Hepatocyte (in vitro differentiated cells): ENCODE data around the gene NTHL1. TPM values are rescaled to one million over a fixed set of nuclear protein-coding genes. Genes with fewer than 3 reads are reported as not detected.

Source experiments
- DNase-seq: peaks from one replicate; pipeline ENCODE4 v3.0.0-alpha.2; 2016; ENCODE audit warnings: low spot score
- H2AFZ ChIP-seq: fragments of 200-600 bp; sonication (generic); 2 replicates; pipeline ENCODE4 v1.6.0; 2016; ENCODE audit warnings: antibody characterized with exemption, mild to moderate bottlenecking
- H3K27ac ChIP-seq: fragments of 200-600 bp; sonication (generic); 2 replicates; pipeline ENCODE4 v1.5.1; 2016; ENCODE audit warnings: mild to moderate bottlenecking
- H3K27me3 ChIP-seq: fragments of 200-600 bp; sonication (generic); 2 replicates; pipeline ENCODE4 v1.6.1; 2016
- H3K36me3 ChIP-seq: fragments of 200-600 bp; sonication (generic); replicated peaks from 2 replicates; pipeline ENCODE4 v1.5.1; 2016; ENCODE audit warnings: low read depth; ENCODE audit not compliant: insufficient read depth
- H3K4me1 ChIP-seq: fragments of 200-600 bp; sonication (generic); 2 replicates; pipeline ENCODE4 v1.5.1; 2016; ENCODE audit warnings: mild to moderate bottlenecking, moderate library complexity; ENCODE audit not compliant: insufficient read depth
- H3K4me2 ChIP-seq: fragments of 200-600 bp; sonication (generic); 2 replicates; pipeline ENCODE4 v1.6.0; 2016
- H3K4me3 ChIP-seq: fragments of 200-600 bp; sonication (generic); 2 replicates; pipeline ENCODE4 v1.5.1; 2016; ENCODE audit warnings: mild to moderate bottlenecking
- H3K79me2 ChIP-seq: fragments of 200-600 bp; sonication (generic); 2 replicates; pipeline ENCODE4 v1.6.0; 2017; ENCODE audit warnings: mild to moderate bottlenecking
- H3K9me2 ChIP-seq: fragments of 200-600 bp; sonication (generic); replicated peaks from 2 replicates; pipeline ENCODE4 v1.6.0; 2017; ENCODE audit warnings: mild to moderate bottlenecking; ENCODE audit not compliant: insufficient read depth
- H3K9me3 ChIP-seq: fragments of 200-600 bp; sonication (generic); 2 replicates; pipeline ENCODE4 v1.5.1; 2016; ENCODE audit warnings: low read depth, mild to moderate bottlenecking
- H4K20me1 ChIP-seq: fragments of 200-600 bp; sonication (generic); 2 replicates; pipeline ENCODE4 v1.6.0; 2016; ENCODE audit warnings: mild to moderate bottlenecking; ENCODE audit not compliant: insufficient read depth, poor library complexity, severe bottlenecking
- CTCF ChIP-seq: fragments of 200-600 bp; sonication (generic); IDR thresholded peaks from 2 replicates; pipeline ENCODE4 v1.5.1; 2016; ENCODE audit warnings: antibody characterized with exemption, mild to moderate bottlenecking; ENCODE audit not compliant: poor library complexity
- EZH2 ChIP-seq: fragments of 200-600 bp; sonication (generic); IDR thresholded peaks from 2 replicates; pipeline ENCODE4 v1.6.1; 2016; ENCODE audit warnings: antibody characterized with exemption, mild to moderate bottlenecking, borderline replicate concordance
- EZH2phosphoT487 ChIP-seq: fragments of 200-600 bp; sonication (generic); IDR thresholded peaks from one replicate; pipeline ENCODE4 v1.6.1; 2018; ENCODE audit warnings: antibody characterized with exemption, mild to moderate bottlenecking, low read depth, moderate library complexity; ENCODE audit not compliant: unreplicated experiment, severe bottlenecking
- WGBS: methylation state at CpG from one replicate; pipeline ENCODE4 v1.1.6; 2016; ENCODE audit warnings: low lambda C conversion rate; ENCODE audit errors: missing lambda C conversion rate; 5-methylcytosine and 5-hydroxymethylcytosine counted together
- polyA plus RNA-seq: library from polyadenylated mRNA; unstranded; fragments of >200 nt; fragmentation: Nextera tagmentation; extraction: Ambion mirVana; gene quantifications from 2 replicates; pipeline ENCODE4 v1.2.1, GENCODE V29; 2016
- total RNA-seq: library from RNA; depleted of rRNA; stranded (reverse); fragments of >200 nt; gene quantifications from 2 replicates; pipeline ENCODE4 v1.2.3, GENCODE V29; 2014

NTHL1 gene
- total and polyA plus RNA-seq, 2 experiments from 2014 or later = 19.6 to 28.5 TPM

DNA sequence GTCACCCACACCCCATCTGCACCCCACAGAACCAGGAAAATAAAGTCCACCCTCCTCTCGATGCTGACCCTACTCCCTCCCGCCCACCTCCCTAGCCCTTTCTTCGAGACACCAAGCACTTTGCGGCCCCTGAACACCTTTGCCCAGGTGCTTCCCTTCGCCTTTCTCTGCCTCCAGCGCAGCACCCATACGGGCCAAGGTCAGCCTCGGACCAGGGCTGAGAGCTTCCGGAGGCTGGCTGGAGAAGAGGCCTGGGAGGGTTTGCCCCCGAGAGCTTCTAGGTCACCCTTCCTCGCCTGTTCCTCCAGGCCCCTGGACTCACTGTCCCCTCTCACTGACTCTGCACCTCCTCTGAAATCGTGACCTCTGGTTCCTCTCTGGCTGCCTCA lies 23.6 kb downstream of the NTHL1 start:
- Histone ChIP-seq H3K9me2 (no peaks in the 10 kb centered on the region), H3K4me2 (peak overlapping the region; percentile 76), H3K79me2 (peaks cover 20% of the 10 kb centered on the region), H4K20me1 (peaks cover 8% of the 10 kb centered on the region), H3K4me3 (no peak overlapping the region), H2AFZ (no peak overlapping the region), H3K27me3 (peaks cover 18% of the 10 kb centered on the region), H3K4me1 (peaks cover 45% of the 10 kb centered on the region), H3K36me3 (no peaks in the 10 kb centered on the region), H3K9me3 (no peaks in the 10 kb centered on the region), H3K27ac (peak overlapping the region; percentile 82)
- no peak for DNase-seq
- TF ChIP-seq CTCF (no peak), EZH2 (no peak), EZH2phosphoT487 (no peak)
- 94% methylated on average over 12 of the region's 12 CpGs for WGBS

GRCh38 chr16:2023092-2024031 lies 24.3 kb downstream of the NTHL1 start:
- 15% methylated on average over 49 of the region's 53 CpGs for WGBS
- Histone ChIP-seq H3K9me3 (no peaks in the 10 kb centered on the region), H4K20me1 (peaks cover 8% of the 10 kb centered on the region), H2AFZ (peak overlapping the region; percentile 60), H3K4me1 (peaks cover 42% of the 10 kb centered on the region), H3K79me2 (peaks cover 14% of the 10 kb centered on the region), H3K36me3 (no peaks in the 10 kb centered on the region), H3K27me3 (peaks cover 21% of the 10 kb centered on the region), H3K9me2 (no peaks in the 10 kb centered on the region), H3K27ac (peak overlapping the region; percentile 82), H3K4me3 (no peak overlapping the region), H3K4me2 (peak overlapping the region; percentile 80)
- DNase-seq = peak; percentile 95
- TF ChIP-seq CTCF (peak; percentile 98), EZH2 (no peak)

DNA sequence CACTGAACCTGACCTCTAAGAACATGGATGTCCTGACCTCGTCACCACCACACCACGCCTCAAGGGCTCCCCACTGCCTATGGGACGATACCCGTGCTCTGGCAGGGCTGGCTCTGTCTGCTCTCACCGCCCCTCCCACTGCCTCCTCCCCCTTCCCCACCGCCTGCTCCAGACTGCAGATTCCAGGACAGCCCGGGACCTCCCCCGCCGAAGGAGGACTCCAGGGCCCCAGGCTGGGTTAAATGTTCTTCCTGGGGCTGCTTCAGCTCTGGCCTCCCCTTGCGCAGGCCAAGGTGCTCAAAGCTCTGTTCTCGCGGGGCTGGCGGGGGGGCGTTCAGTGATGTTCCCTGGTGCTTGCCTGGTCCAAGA lies 24.9 kb downstream of the NTHL1 start:
- peak; percentile 69 for DNase-seq
- H3K36me3 ChIP-seq = no peaks in the 10 kb centered on the region
- peaks cover 8% of the 10 kb centered on the region for H3K79me2 ChIP-seq
- H3K4me3 ChIP-seq = no peak overlapping the region
- H3K27me3 ChIP-seq = peaks cover 21% of the 10 kb centered on the region
- H4K20me1 ChIP-seq = peaks cover 3% of the 10 kb centered on the region
- no peak for TF ChIP-seq EZH2
- TF ChIP-seq EZH2phosphoT487 = no peak
- no peak for TF ChIP-seq CTCF
- H3K27ac ChIP-seq = peak overlapping the region; percentile 15
- H2AFZ ChIP-seq = peak overlapping the region; percentile 60
- no peaks in the 10 kb centered on the region for H3K9me2 ChIP-seq
- peak overlapping the region; percentile 80 for H3K4me2 ChIP-seq
- H3K9me3 ChIP-seq = no peaks in the 10 kb centered on the region
- 4% methylated on average over 13 of the region's 14 CpGs for WGBS
- H3K4me1 ChIP-seq = peaks cover 36% of the 10 kb centered on the region
